DMS153 treated with DMSO at 0.1 percent for 48 hours (cell line): ENCODE data around the gene LCE1B.

ENCODE experiments used
- DNase-seq: peaks from one replicate; lab custom pipeline; 2025; ENCODE audit not compliant: unreplicated experiment; lab: John Stamatoyannopoulos, UW

Gene LCE1B

DNA sequence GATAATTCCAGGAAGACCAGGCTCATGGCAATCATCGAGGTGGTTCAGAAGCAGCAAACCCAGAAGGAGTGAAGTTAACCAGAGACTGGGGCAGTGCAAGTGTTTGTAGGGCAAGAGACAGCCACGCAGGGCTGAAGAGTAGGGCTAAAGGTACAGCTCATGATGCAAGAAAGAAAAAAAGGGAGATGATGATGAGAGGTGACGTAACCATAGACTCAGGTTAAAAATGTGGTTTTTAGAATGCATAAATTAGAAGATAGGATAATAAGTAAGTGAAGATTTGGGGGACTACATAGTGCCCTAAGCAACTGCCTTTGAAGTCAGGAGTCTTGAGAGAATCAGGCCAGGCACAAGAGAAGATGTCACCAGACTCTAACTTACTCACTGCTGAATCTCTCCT, 48.4 kb downstream of the LCE1B start:
- DNase-seq = no peak

DNA sequence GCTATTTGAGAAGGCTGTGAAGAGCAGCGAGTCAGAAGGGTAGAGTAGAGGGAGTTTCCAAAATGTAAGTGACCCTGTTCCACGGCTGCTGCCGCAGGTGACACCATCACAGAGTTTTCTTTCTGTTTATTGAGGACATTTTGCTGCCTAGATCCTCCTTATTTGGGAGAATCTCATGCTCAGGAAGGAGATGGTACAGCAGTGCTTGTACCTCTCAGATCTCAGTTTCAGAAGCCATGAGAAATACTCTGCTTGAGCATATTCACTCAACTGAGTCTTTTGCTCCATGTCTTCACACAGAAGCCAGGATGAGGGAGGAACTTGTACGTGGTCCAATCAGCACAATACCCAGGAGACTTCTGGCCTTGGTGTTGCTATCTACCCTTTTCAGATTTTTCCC, 49.6 kb downstream of the LCE1B start:
- no peak for DNase-seq
